GM19452 (cell line): Measurements from ENCODE around the gene PTPRB.

ENCODE experiments used
- ATAC-seq: cut with Tn5 transposase; IDR thresholded peaks from one replicate; pipeline ENCODE4 v1.9.1; 2021; ENCODE audit not compliant: unreplicated experiment

The PTPRB gene

DNA sequence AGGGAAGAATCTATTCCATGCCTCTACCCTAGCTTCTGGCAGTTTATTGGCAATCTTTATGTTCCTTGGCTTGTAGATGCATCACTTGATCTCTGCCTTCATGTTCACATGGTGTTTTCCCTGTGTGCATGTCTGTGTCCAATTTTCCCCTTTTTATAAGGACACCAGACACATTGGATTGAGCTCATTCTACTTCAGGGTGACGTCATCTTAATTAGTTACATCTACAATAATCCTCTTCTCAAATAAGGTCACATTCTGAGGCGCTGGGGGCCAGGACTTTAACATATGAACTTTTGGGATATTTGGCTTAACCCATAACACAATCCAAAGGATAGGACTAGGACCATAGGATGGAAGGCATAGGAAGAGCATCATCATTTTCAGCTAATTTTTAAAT is 169.8 kb downstream of the PTPRB start:
- ATAC-seq = no peak

GRCh38 chr12:70466753-70467152 is 170.5 kb downstream of the PTPRB start:
- no peak for ATAC-seq
